GM21367 (cell line): ENCODE measurements around the gene RNASE7.

Source experiments
- ATAC-seq: cut with Tn5 transposase; IDR thresholded peaks from one replicate; pipeline ENCODE4 v1.9.1; 2021; ENCODE audit not compliant: unreplicated experiment

The RNASE7 gene

DNA sequence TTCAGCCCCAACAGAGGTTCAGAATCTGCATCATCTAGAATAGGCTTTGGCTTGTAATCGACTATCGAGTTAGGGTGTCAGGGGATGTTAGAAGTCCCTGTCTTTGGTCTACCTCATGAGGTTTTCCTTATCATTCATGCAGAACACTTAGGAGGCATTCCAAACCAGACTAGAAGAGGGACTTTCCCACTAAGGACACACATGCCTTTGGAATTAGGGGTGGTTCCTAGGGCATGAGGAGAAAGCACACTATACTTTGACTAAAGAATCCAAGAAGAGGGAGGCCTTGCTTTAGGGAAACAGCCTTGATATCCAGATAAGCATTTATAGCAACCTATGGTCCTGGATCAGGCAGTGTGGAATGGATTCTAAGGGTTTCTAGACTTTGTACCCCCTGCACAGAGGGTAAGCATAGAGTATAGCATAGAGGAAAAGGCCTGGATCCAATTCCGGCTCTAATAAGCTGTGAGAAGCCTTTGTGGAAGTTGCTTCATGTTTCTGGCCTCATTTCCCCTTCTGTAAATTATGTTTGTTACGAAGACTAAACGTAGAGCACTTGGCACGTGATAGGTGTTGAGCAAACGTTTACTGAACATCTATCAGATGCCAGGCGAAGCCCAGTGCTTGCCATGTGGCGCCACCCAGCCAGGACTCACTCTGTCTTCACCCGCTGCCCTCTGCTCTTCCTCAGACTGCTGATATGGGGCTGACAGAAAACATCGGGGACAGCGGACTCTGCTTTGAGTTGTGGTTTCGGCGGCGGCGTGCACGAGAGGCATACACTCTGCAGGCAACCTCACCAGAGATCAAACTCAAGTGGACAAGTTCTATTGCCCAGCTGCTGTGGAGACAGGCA, 43.1 kb downstream of the RNASE7 start:
- ATAC-seq = no peak

DNA sequence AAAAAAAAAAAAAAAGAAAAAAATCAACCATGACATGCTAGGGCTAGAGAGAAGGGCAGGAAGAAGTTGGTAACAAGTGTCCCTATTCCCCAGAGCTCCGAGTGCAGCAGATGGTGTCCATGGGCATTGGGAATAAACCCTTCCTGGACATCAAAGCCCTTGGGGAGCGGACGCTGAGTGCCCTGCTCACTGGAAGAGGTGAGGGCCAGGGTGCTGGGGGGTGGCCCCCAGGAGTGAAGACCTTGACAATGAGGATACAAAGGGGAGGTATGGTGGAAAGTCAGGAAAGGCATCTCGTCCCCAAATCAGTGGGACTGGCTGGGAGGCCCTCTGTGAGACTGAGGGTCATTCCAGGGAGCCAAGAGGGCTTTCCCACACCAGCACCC, 44.7 kb downstream of the RNASE7 start:
- no peak for ATAC-seq

DNA sequence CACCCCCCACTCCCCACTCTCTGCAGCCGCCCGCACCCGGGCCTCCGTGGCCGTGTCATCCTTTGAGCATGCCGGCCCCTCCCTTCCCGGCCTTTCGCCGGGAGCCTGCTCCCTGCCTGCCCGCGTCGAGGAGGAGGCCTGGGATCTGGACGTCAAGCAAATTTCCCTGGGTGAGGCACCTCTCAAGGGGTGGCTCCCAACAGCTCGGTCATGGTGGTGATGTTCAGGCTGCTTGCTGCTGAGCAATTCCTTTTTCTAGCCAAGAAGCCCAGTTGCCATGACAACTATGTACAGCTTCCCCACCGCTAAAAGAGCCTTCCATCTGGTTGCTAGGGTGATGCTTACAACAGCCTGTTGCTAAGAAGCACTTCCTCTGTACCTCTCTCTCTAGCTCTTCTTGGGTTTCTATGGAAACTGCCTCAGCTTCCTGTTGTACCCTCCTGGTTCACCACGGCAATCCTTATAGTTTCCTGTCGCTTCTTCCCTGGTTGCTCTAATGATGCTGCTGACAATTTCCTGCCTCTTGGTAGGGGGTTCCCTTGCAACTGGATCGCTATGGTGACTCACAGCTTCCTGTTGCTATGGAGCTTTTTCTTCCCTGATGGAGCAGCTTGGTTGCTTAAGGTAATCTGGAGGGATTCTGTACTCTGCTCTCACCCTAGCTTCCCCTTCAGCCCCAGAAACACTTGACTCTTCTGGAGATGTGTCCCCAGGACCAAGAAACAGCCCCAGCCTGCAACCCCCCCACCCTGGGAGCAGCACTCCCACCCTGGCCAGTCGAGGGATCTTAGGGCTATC, 45.3 kb downstream of the RNASE7 start:
- ATAC-seq = peak; percentile 37

DNA sequence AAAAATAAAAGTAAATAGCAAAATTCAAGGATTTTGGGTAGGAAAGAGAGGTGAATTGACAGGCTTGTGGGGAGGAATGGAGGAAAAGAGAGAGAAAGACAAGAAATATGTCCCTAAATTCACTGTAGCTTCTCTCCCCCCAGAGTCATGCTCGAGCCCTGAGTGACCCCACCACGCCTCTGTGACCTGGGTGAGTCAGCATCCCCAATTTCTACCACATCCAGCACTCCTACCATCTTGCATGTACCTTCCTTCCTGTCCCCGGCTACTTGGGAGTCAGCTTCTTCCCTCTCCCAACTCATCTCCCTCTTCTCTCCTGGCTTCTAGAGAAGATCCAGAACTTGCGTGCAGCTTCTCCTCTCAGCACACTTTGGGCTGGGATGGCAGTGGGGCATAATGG, 46.5 kb downstream of the RNASE7 start:
- ATAC-seq = no peak

DNA sequence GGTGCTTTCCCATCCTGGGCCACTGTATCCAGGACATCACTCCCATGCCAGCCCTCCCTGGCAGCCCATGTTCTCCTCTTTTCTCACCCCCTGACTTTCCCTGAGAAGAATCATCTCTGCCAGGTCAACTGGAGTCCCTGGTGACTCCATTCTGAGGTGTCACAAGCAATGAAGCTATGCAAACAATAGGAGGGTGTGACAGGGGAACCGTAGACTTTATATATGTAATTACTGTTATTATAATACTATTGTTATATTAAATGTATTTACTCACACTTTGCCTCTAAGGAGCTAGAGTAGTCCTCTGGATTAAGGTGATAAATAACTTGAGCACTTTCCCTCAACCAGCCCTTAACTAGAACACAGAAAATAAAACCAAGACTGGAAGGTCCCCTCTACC, 47.1 kb downstream of the RNASE7 start:
- ATAC-seq = no peak

DNA sequence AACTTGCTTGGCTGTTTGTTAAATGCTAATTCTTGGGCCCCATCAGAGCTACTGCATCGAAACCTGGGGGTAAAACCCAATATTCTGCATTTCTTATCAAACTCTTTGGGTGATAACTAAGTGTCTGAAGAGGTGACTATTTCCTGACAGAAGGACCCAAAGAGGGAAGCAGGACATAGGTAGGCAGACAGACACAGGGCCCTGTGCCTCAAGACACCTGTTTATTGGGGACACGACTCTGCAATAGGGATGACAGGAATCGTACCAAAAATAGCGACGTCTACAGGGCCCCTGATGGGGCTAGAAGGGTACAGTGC, 47.7 kb downstream of the RNASE7 start:
- no peak for ATAC-seq

DNA sequence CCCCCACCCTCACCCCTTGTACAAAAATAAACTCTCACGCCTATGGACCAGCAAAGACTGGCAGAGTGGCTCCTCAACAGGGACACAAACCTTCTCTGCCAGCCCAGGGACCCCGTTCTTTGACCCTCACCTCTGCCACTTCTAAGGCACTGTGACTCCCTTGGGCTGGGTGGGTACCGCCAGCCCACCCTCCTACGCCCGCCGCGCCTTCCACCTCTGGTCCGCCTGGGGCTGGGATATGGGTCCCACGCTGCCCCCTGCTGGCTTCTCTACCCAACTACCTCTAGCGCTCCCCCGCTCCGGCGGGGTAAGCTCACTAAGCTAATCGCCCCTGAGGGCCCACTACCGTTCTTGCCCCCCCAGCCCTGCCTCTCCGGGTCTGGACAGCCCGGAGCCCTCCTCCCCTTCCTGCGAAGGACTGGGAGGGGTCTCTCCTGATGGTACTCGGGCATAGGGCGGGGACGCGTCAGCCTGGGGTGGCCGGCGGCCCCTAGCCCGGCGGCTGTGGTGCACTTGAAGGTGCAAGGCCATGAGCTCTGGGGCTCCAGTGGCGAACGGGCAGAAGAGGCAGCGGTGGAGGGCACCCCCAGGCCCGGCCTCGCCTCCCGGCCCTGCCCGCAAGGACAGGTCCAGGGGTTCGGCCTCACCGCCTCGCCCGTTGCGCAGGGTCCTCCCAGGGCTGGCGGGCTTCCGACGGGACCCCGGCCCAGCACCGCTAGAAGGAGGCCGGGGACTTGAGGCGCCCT, 48.2 kb downstream of the RNASE7 start:
- no peak for ATAC-seq

DNA sequence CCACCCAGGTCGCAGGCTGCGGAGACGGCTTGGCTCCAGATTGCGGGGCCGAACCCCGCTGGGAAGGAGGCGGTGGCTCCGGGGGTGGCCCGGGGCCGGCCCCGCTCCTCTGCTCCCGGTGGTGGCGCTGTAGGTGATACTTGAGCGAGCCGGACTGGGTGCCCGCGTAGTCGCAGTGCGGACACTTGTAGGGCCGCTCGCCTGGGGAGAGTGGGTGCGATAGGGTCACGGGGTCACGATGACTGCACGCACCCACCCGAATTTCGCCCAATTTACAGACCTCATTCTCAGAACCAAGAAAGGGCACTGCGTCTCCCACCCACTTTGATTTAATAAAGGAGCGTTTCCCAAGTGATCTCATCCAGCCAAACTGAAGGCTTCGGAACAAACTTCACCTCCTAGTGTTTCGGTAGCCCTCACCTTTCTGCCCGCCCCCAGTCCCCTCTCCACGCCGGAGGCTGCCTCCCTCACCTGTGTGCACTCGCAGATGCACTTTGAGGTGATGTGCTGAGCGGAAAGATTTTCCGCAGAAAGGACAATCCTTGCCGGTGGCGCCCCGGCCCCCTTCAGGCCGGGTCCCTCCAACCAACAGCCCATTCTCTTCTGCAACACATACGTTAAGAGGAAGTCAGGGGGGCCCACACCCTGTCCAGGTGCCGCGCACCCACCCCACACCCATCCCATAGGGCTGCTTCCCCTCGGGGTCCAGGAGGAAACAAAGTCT, 48.9 kb downstream of the RNASE7 start:
- no peak for ATAC-seq

DNA sequence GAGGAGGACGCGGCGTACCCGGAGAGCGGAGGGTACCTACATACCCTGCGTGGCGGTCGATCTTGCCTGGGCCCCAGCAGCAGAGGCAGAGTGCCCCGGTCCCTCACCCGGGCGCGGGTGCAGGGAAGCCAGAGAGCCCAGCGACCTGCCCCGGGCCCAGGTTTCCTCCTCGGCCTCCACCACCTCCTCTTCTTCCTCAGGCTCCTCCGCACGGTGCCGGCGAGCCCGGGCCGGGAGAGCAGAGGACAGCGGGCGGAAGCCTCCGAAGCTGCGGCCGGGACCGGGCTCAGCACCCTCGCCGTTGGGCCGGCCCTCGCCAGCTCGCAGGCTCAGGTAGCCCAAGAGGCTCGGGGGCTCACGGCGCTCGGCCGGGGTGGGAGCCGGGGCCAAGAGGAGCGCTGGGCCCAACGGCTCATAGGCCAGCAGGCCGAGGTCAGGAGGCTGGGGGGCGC, 49.7 kb downstream of the RNASE7 start:
- ATAC-seq = no peak

DNA sequence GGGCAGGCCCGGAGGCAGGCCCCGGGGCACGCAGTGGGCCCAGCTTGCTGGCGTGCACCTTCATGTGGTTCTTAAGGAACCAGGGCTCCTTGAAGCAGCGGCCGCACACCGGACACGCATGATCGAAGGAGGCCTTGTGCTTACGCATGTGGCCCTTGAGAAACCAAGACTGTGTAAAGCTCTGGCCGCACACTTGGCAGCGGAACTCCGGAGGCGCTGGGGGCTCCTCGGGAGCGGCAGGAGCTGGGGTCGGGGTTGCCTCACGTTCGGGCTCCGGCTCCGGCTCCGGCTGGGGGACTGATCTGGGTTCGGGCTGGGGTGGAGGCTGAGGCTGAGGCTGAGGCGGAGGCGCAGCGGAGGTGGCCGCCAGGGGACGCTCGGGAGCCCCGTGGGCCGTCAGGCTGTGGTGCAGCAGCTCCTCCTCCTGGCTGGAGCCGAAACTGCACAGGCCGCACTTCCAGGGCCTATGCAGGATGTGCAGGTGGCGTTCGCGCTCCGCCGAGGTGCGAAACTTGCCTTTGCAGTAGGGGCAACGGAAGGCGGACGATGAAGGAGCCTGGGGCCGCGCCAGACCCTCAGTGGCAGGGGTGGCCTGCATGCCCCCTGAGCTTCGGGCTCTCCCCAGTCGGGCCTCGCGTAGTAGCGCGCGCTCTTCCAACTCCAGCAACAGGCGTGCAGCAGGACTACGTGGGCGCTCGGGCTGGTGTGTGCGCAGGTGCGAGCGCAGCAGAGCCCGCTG, 50.3 kb downstream of the RNASE7 start:
- peak; percentile 77 for ATAC-seq

DNA sequence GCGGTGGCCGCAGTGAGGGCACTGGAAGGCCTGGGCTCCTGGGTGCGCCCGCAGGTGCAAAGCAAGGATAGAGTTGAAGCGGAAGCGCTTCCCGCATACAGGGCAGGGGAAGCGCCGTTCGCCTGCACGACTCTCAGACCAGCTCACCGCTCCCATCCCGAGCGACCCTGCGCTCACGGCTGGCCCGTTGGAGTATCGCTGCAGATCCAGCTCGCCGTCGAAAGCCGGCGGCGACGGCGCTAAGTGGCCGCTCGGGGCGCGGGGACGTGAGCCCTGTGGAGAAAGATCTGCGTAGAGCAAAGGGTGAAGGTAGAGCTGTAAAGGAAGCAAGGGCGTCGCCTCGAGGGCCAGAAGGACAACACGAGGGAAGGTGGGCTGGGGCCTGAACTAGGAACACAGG, 50.9 kb downstream of the RNASE7 start:
- ATAC-seq = no peak
